HG03025 (cell line): ENCODE results near the gene UXT.
"Not testable (repeated sequence)": the region's sequence is repeated elsewhere in the genome, so short reads cannot be mapped to it uniquely, and the experiment has no call there.

Source experiments
- ATAC-seq: cut with Tn5 transposase; IDR thresholded peaks from one replicate; pipeline ENCODE4 v1.9.1; 2021; ENCODE audit warnings: mild to moderate bottlenecking, moderate library complexity; ENCODE audit not compliant: unreplicated experiment, low FRiP score

UXT gene

GRCh38 chrX:47619486-47620302 is 39.3 kb downstream of the UXT start, which contains the start of gene SYN1:
Gene SYN1, minus strand, starts transcription at chrX:47619857. Its CDS starts 129 bp downstream, at chrX:47619728.
- ATAC-seq, result no peak

- ATAC-seq, result no peak
These were observed 40.0 kb downstream of the UXT start for GRCh38 chrX:47618923-47619485.

GRCh38 chrX:47614618-47615017 is 44.4 kb downstream of the UXT start:
- ATAC-seq, result no peak

- ATAC-seq, result no peak
These were observed 45.9 kb downstream of the UXT start for GRCh38 chrX:47613082-47613481.

- ATAC-seq, result no peak
These were observed 46.6 kb downstream of the UXT start for GRCh38 chrX:47612418-47612817.

GRCh38 chrX:47611926-47612325 is 47.1 kb downstream of the UXT start:
- no peak for ATAC-seq

GRCh38 chrX:47611489-47611888 is 47.5 kb downstream of the UXT start:
- ATAC-seq, result no peak

- ATAC-seq, result no peak
These were observed 48.5 kb downstream of the UXT start for GRCh38 chrX:47610511-47610910.

- ATAC-seq, result no peak
These were observed 50.7 kb downstream of the UXT start for GRCh38 chrX:47608130-47608810.

- no peak for ATAC-seq
These were observed 51.9 kb downstream of the UXT start for GRCh38 chrX:47607091-47607490.

- ATAC-seq, result no peak
These were observed 54.0 kb downstream of the UXT start for GRCh38 chrX:47605024-47605423.

- ATAC-seq, result not testable (repeated sequence)
These were observed 55.9 kb downstream of the UXT start for GRCh38 chrX:47603125-47603524.
